Ramos (cell line): Measurements from ENCODE around the gene NCOA3.
"Not testable (repeated sequence)": the region's sequence is repeated elsewhere in the genome, so short reads cannot be mapped to it uniquely, and the experiment has no call there.

Experiments
- in situ Hi-C: fragments of 300-500 bp; cut with MboI; formaldehyde crosslinking; loops from one replicate; pipeline ENCODE4 v1.14.3; 2022; ENCODE audit warnings: low sequenced_read_pairs; ENCODE audit not compliant: unreplicated experiment

The NCOA3 gene

GRCh38 chr20:47466704-47467459 lies 34.8 kb upstream of the NCOA3 start:
- in situ Hi-C loops, result no loop called here

- in situ Hi-C loops, result no loop called here
Observed at GRCh38 chr20:47468290-47469050, 33.2 kb upstream of the NCOA3 start.

GRCh38 chr20:47475419-47476044 lies 26.2 kb upstream of the NCOA3 start:
- in situ Hi-C loops, result no loop called here

GRCh38 chr20:47476452-47476851 lies 25.2 kb upstream of the NCOA3 start:
- in situ Hi-C loops, result no loop called here

GRCh38 chr20:47479093-47479492 lies 22.6 kb upstream of the NCOA3 start:
- in situ Hi-C loops, result no loop called here

- in situ Hi-C loops, result no loop called here
Observed at GRCh38 chr20:47479506-47479905, 22.2 kb upstream of the NCOA3 start.

GRCh38 chr20:47480239-47480638 lies 21.4 kb upstream of the NCOA3 start:
- in situ Hi-C loops, result no loop called here

- in situ Hi-C loops, result no loop called here
Observed at GRCh38 chr20:47480705-47481104, 21.0 kb upstream of the NCOA3 start.

GRCh38 chr20:47481330-47482216 lies 20.1 kb upstream of the NCOA3 start:
- in situ Hi-C loops, result no loop called here

- in situ Hi-C loops, result no loop called here
Observed at GRCh38 chr20:47482705-47483104, 19.0 kb upstream of the NCOA3 start.

GRCh38 chr20:47484303-47484702 lies 17.4 kb upstream of the NCOA3 start:
- in situ Hi-C loops, result no loop called here

- in situ Hi-C loops, result no loop called here
Observed at GRCh38 chr20:47487175-47487917, 14.3 kb upstream of the NCOA3 start.

GRCh38 chr20:47489448-47489872 lies 12.2 kb upstream of the NCOA3 start:
- in situ Hi-C loops, result no loop called here

- in situ Hi-C loops, result no loop called here
Observed at GRCh38 chr20:47490795-47491194, 10.9 kb upstream of the NCOA3 start.

- in situ Hi-C loops, result no loop called here
Observed at GRCh38 chr20:47492284-47492683, 9.4 kb upstream of the NCOA3 start.

- in situ Hi-C loops, result no loop called here
Observed at GRCh38 chr20:47493175-47493962, 8.3 kb upstream of the NCOA3 start.

GRCh38 chr20:47493963-47494293 lies 7.8 kb upstream of the NCOA3 start:
- in situ Hi-C loops, result no loop called here

GRCh38 chr20:47494606-47495005 lies 7.1 kb upstream of the NCOA3 start:
- in situ Hi-C loops, result not testable (repeated sequence)

GRCh38 chr20:47496118-47496517 lies 5.6 kb upstream of the NCOA3 start:
- in situ Hi-C loops, result no loop called here
